IMR-90 (cell line): ENCODE measurements around the gene ERN1. TPM values are rescaled to one million over a fixed set of nuclear protein-coding genes. Genes with fewer than 3 reads are reported as not detected.

Source experiments
- ATAC-seq: fragments of 200-7000 bp; cut with Tn5 transposase; 2 replicates; pipeline ENCODE4 v1.9.1; 2020; ENCODE audit warnings: low read depth, mild to moderate bottlenecking, moderate library complexity
- BruUV-seq: library from RNA; stranded (reverse); fragments of 400-500 nt; replicated peaks from 2 replicates; lab custom pipeline; 2021; lab: Mats Ljungman, UMichigan
- CTCF ChIA-PET: fragments of 300-600 bp; formaldehyde crosslinking; extraction: SDS; loops from one replicate; lab custom pipeline; 2021; ENCODE audit warnings: antibody characterized with exemption; lab: Yijun Ruan, JAX
- POLR2A ChIA-PET: fragments of 300-600 bp; sonication (Branson Sonifier 250); formaldehyde crosslinking; loops from one replicate; lab custom pipeline; 2022; ENCODE audit warnings: antibody characterized with exemption; ENCODE audit not compliant: unreplicated experiment; lab: Charles Lee
- DNase-seq: peaks from one replicate; pipeline ENCODE4 v3.0.0; 2013
- H2AFZ ChIP-seq: replicated peaks from 2 replicates; pipeline ENCODE3; 2013; ENCODE audit warnings: low read length, mild to moderate bottlenecking; ENCODE audit not compliant: poor library complexity
- H2AK5ac ChIP-seq: 2 replicates; pipeline ENCODE4 v1.6.1; 2013; ENCODE audit warnings: low read depth, low read length, inconsistent platforms
- H2AK9ac ChIP-seq: replicated peaks from 2 replicates; pipeline ENCODE3; 2013; ENCODE audit warnings: mild to moderate bottlenecking, low read depth, low read length, moderate library complexity; ENCODE audit not compliant: poor library complexity
- H2BK120ac ChIP-seq: 2 replicates; pipeline ENCODE4 v1.6.1; 2013; ENCODE audit warnings: low read depth, low read length, inconsistent platforms
- H2BK15ac ChIP-seq: 3 replicates; pipeline ENCODE4 v1.6.1; 2013; ENCODE audit warnings: low read depth, low read length, inconsistent platforms
- H2BK20ac ChIP-seq: 2 replicates; pipeline ENCODE4 v1.6.1; 2013; ENCODE audit warnings: low read depth, mild to moderate bottlenecking, inconsistent platforms, low read length, moderate library complexity
- H2BK5ac ChIP-seq: 2 replicates; pipeline ENCODE4 v1.6.1; 2013; ENCODE audit warnings: mild to moderate bottlenecking, low read depth, low read length, inconsistent platforms; ENCODE audit not compliant: poor library complexity, severe bottlenecking
- H3K14ac ChIP-seq: replicated peaks from 2 replicates; pipeline ENCODE4 v1.6.1; 2013; ENCODE audit warnings: low read depth, low read length, inconsistent platforms
- H3K18ac ChIP-seq: 2 replicates; pipeline ENCODE4 v1.6.1; 2013; ENCODE audit warnings: low read depth, low read length, control low read depth
- H3K23ac ChIP-seq: 2 replicates; pipeline ENCODE4 v1.6.1; 2013; ENCODE audit warnings: low read depth, low read length, inconsistent platforms
- H3K27ac ChIP-seq: 2 replicates; pipeline ENCODE4 v1.5.1; 2013; ENCODE audit warnings: mild to moderate bottlenecking, control low read depth, low read length; ENCODE audit not compliant: insufficient read depth
- H3K27me3 ChIP-seq: 2 replicates; pipeline ENCODE4 v1.6.1; 2013; ENCODE audit warnings: low read length; ENCODE audit not compliant: control insufficient read depth, insufficient read depth
- H3K36me3 ChIP-seq: 2 replicates; pipeline ENCODE4 v1.6.1; 2013; ENCODE audit warnings: low read length, mixed read lengths; ENCODE audit not compliant: control insufficient read depth, insufficient read depth
- H3K4ac ChIP-seq: 2 replicates; pipeline ENCODE4 v1.6.1; 2013; ENCODE audit warnings: low read depth, low read length, inconsistent platforms
- H3K4me1 ChIP-seq: 2 replicates; pipeline ENCODE4 v1.6.1; 2013; ENCODE audit warnings: low read length, mixed read lengths; ENCODE audit not compliant: control insufficient read depth, insufficient read depth
- H3K4me2 ChIP-seq: 2 replicates; pipeline ENCODE4 v1.6.1; 2013; ENCODE audit warnings: low read depth, mild to moderate bottlenecking, control low read depth, low read length, moderate library complexity
- H3K4me3 ChIP-seq: 2 replicates; pipeline ENCODE4 v1.5.1; 2013; ENCODE audit warnings: low read depth, mild to moderate bottlenecking, control low read depth, low read length, moderate library complexity; ENCODE audit not compliant: insufficient read depth
- H3K56ac ChIP-seq: 2 replicates; pipeline ENCODE4 v1.6.1; 2013; ENCODE audit warnings: low read length, inconsistent platforms; ENCODE audit not compliant: insufficient read depth; ENCODE audit errors: extremely low read depth
- H3K79me1 ChIP-seq, 2 experiments: 2 replicates each; pipeline ENCODE4 v1.6.1; 2013; ENCODE audit warnings: low read length in 2 of 2, inconsistent platforms in 1 of 2, low read depth in 1 of 2
- H3K9ac ChIP-seq: 2 replicates; pipeline ENCODE4 v1.6.1; 2013; ENCODE audit warnings: low read depth, low read length, control low read depth
- H3K9me1 ChIP-seq: 2 replicates; pipeline ENCODE4 v1.6.1; 2013; ENCODE audit warnings: low read length, inconsistent platforms; ENCODE audit not compliant: insufficient read depth
- H3K9me3 ChIP-seq: 2 replicates; pipeline ENCODE4 v1.6.1; 2013; ENCODE audit warnings: low read length; ENCODE audit not compliant: control insufficient read depth, insufficient read depth
- H4K20me1 ChIP-seq: 2 replicates; pipeline ENCODE4 v1.6.1; 2013; ENCODE audit warnings: low read length, inconsistent platforms; ENCODE audit not compliant: insufficient read depth
- H4K5ac ChIP-seq: 2 replicates; pipeline ENCODE4 v1.6.1; 2013; ENCODE audit warnings: mild to moderate bottlenecking, low read depth, low read length, control low read depth
- H4K8ac ChIP-seq, 2 experiments: 2 replicates each; pipeline ENCODE4 v1.6.1; 2013; ENCODE audit warnings: low read depth in 2 of 2, low read length in 2 of 2, control low read depth in 1 of 2, inconsistent platforms in 1 of 2
- H4K91ac ChIP-seq: 2 replicates; pipeline ENCODE4 v1.6.1; 2013; ENCODE audit warnings: low read depth, low read length, inconsistent platforms; ENCODE audit not compliant: insufficient read depth
- CEBPB ChIP-seq: IDR thresholded peaks from 2 replicates; pipeline ENCODE4 v1.6.1; 2012; ENCODE audit warnings: low read depth, low read length, improper control_type of control experiment
- CHD1 ChIP-seq: IDR thresholded peaks from 2 replicates; pipeline ENCODE4 v1.6.1; 2012; ENCODE audit warnings: low read depth, low read length, improper control_type of control experiment
- MAFK ChIP-seq: IDR thresholded peaks from 2 replicates; pipeline ENCODE4 v1.6.1; 2012; ENCODE audit warnings: low read depth, low read length, improper control_type of control experiment
- POLR2A ChIP-seq: IDR thresholded peaks from 2 replicates; pipeline ENCODE4 v1.6.1; 2012; ENCODE audit warnings: mild to moderate bottlenecking, low read depth, low read length
- RFX5 ChIP-seq: IDR thresholded peaks from 2 replicates; pipeline ENCODE4 v1.8.0; 2012; ENCODE audit warnings: low read depth, mild to moderate bottlenecking, low read length, moderate library complexity
- USF2 ChIP-seq: fragments of 150-350 bp; IDR thresholded peaks from 2 replicates; pipeline ENCODE4 v1.6.1; 2017; ENCODE audit warnings: mild to moderate bottlenecking, antibody characterized with exemption, low read length, low read depth
- dilution Hi-C: fragments of 300-500 bp; cut with HindIII; formaldehyde crosslinking; loops from one replicate; pipeline ENCODE4 v1.14.3; 2018; ENCODE audit warnings: low sequenced_read_pairs; ENCODE audit not compliant: unreplicated experiment
- in situ Hi-C: fragments of 300-500 bp; cut with MboI; formaldehyde crosslinking; loops from 3 replicates; pipeline ENCODE4 v1.14.3; 2019; ENCODE audit warnings: low sequenced_read_pairs, inconsistent platforms, mixed read lengths
- intact Hi-C: fragments of 100-400 bp; cut with micrococcal nuclease; formaldehyde crosslinking; loops from 2 replicates; pipeline ENCODE4 v1.10.0; 2022
- polyA plus RNA-seq, 3 experiments: library from polyadenylated mRNA; depleted of rRNA; stranded (reverse); fragments of >200 nt; gene quantifications; 2 replicates each; pipeline ENCODE4 v1.2.3, GENCODE V29; 2012; ENCODE audit warnings: low replicate concordance in 1 of 3
- total RNA-seq: library from RNA; depleted of rRNA; stranded (reverse); fragments of >200 nt; gene quantifications from 2 replicates; pipeline ENCODE4 v1.2.3, GENCODE V29; 2012

ERN1 gene
- total and polyA plus RNA-seq, 2 of the 4 experiments (the other 2 are of a cell fraction): 2.7 to 4.1 TPM

- Histone ChIP-seq H2AK9ac (no peak overlapping the region), H2BK15ac (no peak overlapping the region), H3K14ac (no peak overlapping the region), H2BK120ac (no peak overlapping the region), H4K8ac (no peak overlapping the region), H3K9ac (no peak overlapping the region), H3K27me3 (no peaks in the 10 kb centered on the region), H2BK20ac (no peak overlapping the region), H3K4me3 (no peak overlapping the region), H3K18ac (no peak overlapping the region), H3K79me1 (peaks cover 0 to 3% of the 10 kb centered on the region in 2 experiments; a peak in 1 of 4 replicates), H3K4me2 (no peak overlapping the region), H3K4me1 (peaks cover 6% of the 10 kb centered on the region), H2BK5ac (no peak overlapping the region), H3K56ac (no peak overlapping the region), H4K20me1 (no peaks in the 10 kb centered on the region), H3K4ac (no peak overlapping the region), H4K91ac (no peak overlapping the region), H4K5ac (no peak overlapping the region), H3K9me1 (peaks cover 4% of the 10 kb centered on the region), H3K23ac (no peak overlapping the region), H3K9me3 (no peaks in the 10 kb centered on the region), H2AFZ (no peak overlapping the region), H3K36me3 (peaks cover 2% of the 10 kb centered on the region; the same call in 1 of the 2 replicates), H3K27ac (no peak overlapping the region), H2AK5ac (no peak overlapping the region)
- BruUV-seq: no TSS peak
- intact Hi-C loops (no loop called here), in situ Hi-C loops (no loop called here), dilution Hi-C loops (no loop called here)
- ATAC-seq: no peak
- POLR2A ChIA-PET: no interaction called here
- TF ChIP-seq CHD1 (no peak), POLR2A (no peak), MAFK (no peak), USF2 (no peak), CEBPB (no peak), RFX5 (no peak)
- no peak for DNase-seq
- CTCF ChIA-PET: no interaction called here
These were observed 46.6 kb upstream of the ERN1 start for GRCh38 chr17:64176556-64176955.
